BLaER1 (cell line): ENCODE results near the gene AFMID.
A peak's percentile ranks its signal among the peaks of the same experiment; 100 is the strongest.

Experiments used
- H3K27ac ChIP-seq: shearing (Covaris generic); formaldehyde crosslinking; 2 replicates; pipeline ENCODE4 v1.8.1; 2022
- H3K27me3 ChIP-seq: shearing (Covaris generic); formaldehyde crosslinking; 2 replicates; pipeline ENCODE4 v1.8.1; 2022
- H3K36me3 ChIP-seq: shearing (Covaris generic); formaldehyde crosslinking; 2 replicates; pipeline ENCODE4 v1.8.1; 2022
- H3K4me1 ChIP-seq: shearing (Covaris generic); formaldehyde crosslinking; 2 replicates; pipeline ENCODE4 v1.8.1; 2022
- H3K4me2 ChIP-seq: shearing (Covaris generic); formaldehyde crosslinking; 2 replicates; pipeline ENCODE4 v1.8.1; 2022
- H3K4me3 ChIP-seq: shearing (Covaris generic); formaldehyde crosslinking; 2 replicates; pipeline ENCODE4 v1.8.1; 2022
- H3K9ac ChIP-seq: shearing (Covaris generic); formaldehyde crosslinking; 2 replicates; pipeline ENCODE4 v1.8.1; 2022
- H3K9me3 ChIP-seq: shearing (Covaris generic); formaldehyde crosslinking; 2 replicates; pipeline ENCODE4 v1.8.1; 2022
- H4K20me1 ChIP-seq: shearing (Covaris generic); formaldehyde crosslinking; 2 replicates; pipeline ENCODE4 v1.8.1; 2022
- Cebpa-rat ChIP-seq: shearing (Covaris generic); IDR thresholded peaks from 2 replicates; pipeline ENCODE4 v1.8.1; 2022

AFMID gene

DNA sequence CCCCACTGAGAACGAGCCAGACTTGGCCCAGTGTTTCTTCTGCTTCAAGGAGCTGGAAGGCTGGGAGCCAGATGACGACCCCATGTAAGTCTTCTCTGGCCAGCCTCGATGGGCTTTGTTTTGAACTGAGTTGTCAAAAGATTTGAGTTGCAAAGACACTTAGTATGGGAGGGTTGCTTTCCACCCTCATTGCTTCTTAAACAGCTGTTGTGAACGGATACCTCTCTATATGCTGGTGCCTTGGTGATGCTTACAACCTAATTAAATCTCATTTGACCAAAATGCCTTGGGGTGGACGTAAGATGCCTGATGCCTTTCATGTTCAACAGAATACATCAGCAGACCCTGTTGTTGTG, 27.5 kb downstream of the AFMID start:
- TF ChIP-seq Cebpa-rat, result no peak
- Histone ChIP-seq H3K4me3 (peak overlapping the region; percentile 90), H3K27me3 (no peaks in the 10 kb centered on the region), H3K27ac (peak overlapping the region; percentile 94), H4K20me1 (0 out of 2 replicates have a peak, but pooled peaks cover 7% of the 10 kb centered on the region), H3K9ac (peak overlapping the region; percentile 96), H3K36me3 (peaks cover 36% of the 10 kb centered on the region), H3K4me2 (peak overlapping the region; percentile 96), H3K9me3 (no peaks in the 10 kb centered on the region), H3K4me1 (peaks cover 29% of the 10 kb centered on the region)

DNA sequence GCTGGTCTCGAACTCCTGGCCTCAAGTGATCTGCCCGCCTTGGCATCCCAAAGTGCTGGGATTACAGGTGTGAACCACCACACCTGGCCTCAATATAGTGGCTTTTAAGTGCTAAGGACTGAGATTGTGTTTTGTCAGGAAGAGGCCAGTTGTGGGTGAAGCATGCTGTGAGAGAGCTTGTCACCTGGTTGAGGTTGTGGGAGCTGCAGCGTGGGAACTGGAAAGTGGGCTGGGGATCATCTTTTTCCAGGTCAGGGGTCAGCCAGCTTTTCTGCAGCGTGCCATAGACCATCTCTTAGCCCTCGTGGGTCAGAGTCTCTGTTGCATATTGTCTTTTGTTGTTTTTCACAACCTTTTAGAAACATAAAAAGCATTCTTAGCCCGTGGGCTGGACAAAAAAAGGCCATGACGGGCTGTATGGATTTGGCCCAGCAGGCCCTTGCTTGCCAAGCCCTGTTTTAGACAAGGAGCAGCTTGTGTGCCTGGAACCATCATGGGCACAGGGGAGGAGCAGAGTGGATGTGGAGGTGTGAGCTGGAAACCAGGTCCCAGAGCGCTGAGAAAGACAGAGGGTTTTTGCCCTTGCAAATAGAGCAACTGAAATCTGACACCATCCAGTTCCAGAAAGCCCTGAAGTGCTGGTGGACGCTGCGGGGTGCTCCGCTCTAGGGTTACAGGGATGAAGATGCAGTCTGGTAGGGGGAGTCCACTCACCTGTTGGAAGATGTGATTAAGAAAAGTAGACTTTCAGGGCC, 32.4 kb downstream of the AFMID start:
- peaks cover 35% of the 10 kb centered on the region; the same call in 1 of the 2 replicates for H4K20me1 ChIP-seq
- no peak overlapping the region for H3K4me3 ChIP-seq
- H3K9me3 ChIP-seq, result no peaks in the 10 kb centered on the region
- no peak overlapping the region for H3K4me2 ChIP-seq
- H3K27ac ChIP-seq, result no peak overlapping the region
- peaks cover 83% of the 10 kb centered on the region for H3K36me3 ChIP-seq
- H3K4me1 ChIP-seq, result peaks cover 21% of the 10 kb centered on the region
- TF ChIP-seq Cebpa-rat, result no peak
- H3K9ac ChIP-seq, result no peak overlapping the region
- H3K27me3 ChIP-seq, result no peaks in the 10 kb centered on the region

DNA sequence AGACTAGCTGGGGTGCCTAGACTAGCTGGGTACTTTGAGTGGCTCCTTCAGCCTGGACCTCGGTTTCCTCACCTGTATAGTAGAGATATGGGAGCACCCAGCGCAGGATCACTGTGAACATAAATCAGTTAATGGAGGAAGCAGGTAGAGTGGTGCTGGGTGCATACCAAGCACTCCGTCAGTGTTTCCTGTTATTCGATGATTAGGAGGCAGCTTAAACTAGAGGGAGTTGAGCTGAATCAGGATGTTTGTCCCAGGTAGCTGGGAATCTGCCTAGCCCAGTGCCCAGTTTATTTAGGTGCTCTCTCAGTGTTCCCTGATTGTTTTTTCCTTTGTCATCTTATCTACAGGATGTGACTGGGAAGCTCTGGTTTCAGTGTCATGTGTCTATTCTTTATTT, 35.9 kb downstream of the AFMID start:
- H3K4me3 ChIP-seq, result no peak overlapping the region
- peaks cover 22% of the 10 kb centered on the region for H3K4me1 ChIP-seq
- no peak overlapping the region for H3K4me2 ChIP-seq
- H3K27ac ChIP-seq, result no peak overlapping the region
- peaks cover 4% of the 10 kb centered on the region; the same call in 1 of the 2 replicates for H3K27me3 ChIP-seq
- peaks cover 43% of the 10 kb centered on the region; the same call in 1 of the 2 replicates for H4K20me1 ChIP-seq
- no peaks in the 10 kb centered on the region for H3K9me3 ChIP-seq
- H3K9ac ChIP-seq, result no peak overlapping the region
- TF ChIP-seq Cebpa-rat, result no peak
- peaks cover 79% of the 10 kb centered on the region for H3K36me3 ChIP-seq

DNA sequence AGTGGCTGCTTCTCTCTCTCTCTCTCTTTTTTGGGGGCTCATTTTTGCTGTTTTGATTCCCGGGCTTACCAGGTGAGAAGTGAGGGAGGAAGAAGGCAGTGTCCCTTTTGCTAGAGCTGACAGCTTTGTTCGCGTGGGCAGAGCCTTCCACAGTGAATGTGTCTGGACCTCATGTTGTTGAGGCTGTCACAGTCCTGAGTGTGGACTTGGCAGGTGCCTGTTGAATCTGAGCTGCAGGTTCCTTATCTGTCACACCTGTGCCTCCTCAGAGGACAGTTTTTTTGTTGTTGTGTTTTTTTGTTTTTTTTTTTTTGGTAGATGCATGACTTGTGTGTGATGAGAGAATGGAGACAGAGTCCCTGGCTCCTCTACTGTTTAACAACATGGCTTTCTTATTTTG, 36.6 kb downstream of the AFMID start:
- Histone ChIP-seq H3K36me3 (peaks cover 72% of the 10 kb centered on the region), H3K27me3 (peaks cover 4% of the 10 kb centered on the region; the same call in 1 of the 2 replicates)

DNA sequence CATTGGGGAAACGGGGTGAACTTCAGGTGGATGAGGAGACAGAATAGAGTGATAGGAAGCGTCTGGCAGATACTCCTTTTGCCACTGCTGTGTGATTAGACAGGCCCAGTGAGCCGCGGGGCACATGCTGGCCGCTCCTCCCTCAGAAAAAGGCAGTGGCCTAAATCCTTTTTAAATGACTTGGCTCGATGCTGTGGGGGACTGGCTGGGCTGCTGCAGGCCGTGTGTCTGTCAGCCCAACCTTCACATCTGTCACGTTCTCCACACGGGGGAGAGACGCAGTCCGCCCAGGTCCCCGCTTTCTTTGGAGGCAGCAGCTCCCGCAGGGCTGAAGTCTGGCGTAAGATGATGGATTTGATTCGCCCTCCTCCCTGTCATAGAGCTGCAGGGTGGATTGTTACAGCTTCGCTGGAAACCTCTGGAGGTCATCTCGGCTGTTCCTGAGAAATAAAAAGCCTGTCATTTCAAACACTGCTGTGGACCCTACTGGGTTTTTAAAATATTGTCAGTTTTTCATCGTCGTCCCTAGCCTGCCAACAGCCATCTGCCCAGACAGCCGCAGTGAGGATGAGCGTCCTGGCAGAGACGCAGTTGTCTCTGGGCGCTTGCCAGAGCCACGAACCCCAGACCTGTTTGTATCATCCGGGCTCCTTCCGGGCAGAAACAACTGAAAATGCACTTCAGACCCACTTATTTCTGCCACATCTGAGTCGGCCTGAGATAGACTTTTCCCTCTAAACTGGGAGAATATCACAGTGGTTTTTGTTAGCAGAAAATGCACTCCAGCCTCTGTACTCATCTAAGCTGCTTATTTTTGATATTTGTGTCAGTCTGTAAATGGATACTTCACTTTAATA, 37.3 kb downstream of the AFMID start:
- H3K4me1 ChIP-seq, result peaks cover 32% of the 10 kb centered on the region
- H3K27ac ChIP-seq, result no peak overlapping the region
- no peak for TF ChIP-seq Cebpa-rat
- H4K20me1 ChIP-seq, result peaks cover 36% of the 10 kb centered on the region; the same call in 1 of the 2 replicates
- H3K4me2 ChIP-seq, result no peak overlapping the region
- H3K36me3 ChIP-seq, result peaks cover 65% of the 10 kb centered on the region
- no peak overlapping the region for H3K4me3 ChIP-seq
- no peak overlapping the region for H3K9ac ChIP-seq
- no peaks in the 10 kb centered on the region for H3K9me3 ChIP-seq
- H3K27me3 ChIP-seq, result peaks cover 4% of the 10 kb centered on the region; the same call in 1 of the 2 replicates

More for the DNA sequence above, 36.6 kb downstream of the AFMID start:
- H3K27ac ChIP-seq, result no peak overlapping the region
- no peak overlapping the region for H3K9ac ChIP-seq
- no peaks in the 10 kb centered on the region for H3K9me3 ChIP-seq
- peaks cover 29% of the 10 kb centered on the region for H3K4me1 ChIP-seq
- TF ChIP-seq Cebpa-rat, result no peak
- H3K4me2 ChIP-seq, result no peak overlapping the region
- H3K4me3 ChIP-seq, result no peak overlapping the region
- peaks cover 40% of the 10 kb centered on the region; the same call in 1 of the 2 replicates for H4K20me1 ChIP-seq

DNA sequence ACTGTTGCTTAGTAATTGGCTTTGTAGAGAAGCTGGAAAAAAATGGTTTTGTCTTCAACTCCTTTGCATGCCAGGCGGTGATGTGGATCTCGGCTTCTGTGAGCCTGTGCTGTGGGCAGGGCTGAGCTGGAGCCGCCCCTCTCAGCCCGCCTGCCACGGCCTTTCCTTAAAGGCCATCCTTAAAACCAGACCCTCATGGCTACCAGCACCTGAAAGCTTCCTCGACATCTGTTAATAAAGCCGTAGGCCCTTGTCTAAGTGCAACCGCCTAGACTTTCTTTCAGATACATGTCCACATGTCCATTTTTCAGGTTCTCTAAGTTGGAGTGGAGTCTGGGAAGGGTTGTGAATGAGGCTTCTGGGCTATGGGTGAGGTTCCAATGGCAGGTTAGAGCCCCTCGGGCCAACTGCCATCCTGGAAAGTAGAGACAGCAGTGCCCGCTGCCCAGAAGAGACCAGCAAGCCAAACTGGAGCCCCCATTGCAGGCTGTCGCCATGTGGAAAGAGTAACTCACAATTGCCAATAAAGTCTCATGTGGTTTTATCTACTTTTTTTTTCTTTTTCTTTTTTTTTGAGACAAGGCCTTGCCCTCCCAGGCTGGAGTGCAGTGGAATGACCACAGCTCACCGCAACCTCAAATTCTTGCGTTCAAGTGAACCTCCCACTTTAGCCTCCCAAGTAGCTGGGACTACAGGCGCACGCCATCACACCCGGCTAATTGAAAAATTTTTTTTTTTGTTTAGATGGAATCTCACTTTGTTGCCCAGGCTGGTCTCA, 38.1 kb downstream of the AFMID start:
- Histone ChIP-seq H3K9me3 (no peaks in the 10 kb centered on the region), H3K4me3 (no peak overlapping the region), H3K27ac (no peak overlapping the region), H3K27me3 (peaks cover 4% of the 10 kb centered on the region; the same call in 1 of the 2 replicates), H3K9ac (no peak overlapping the region), H3K4me1 (peaks cover 39% of the 10 kb centered on the region), H3K4me2 (no peak overlapping the region), H3K36me3 (peaks cover 58% of the 10 kb centered on the region), H4K20me1 (peaks cover 36% of the 10 kb centered on the region; the same call in 1 of the 2 replicates)
- no peak for TF ChIP-seq Cebpa-rat

DNA sequence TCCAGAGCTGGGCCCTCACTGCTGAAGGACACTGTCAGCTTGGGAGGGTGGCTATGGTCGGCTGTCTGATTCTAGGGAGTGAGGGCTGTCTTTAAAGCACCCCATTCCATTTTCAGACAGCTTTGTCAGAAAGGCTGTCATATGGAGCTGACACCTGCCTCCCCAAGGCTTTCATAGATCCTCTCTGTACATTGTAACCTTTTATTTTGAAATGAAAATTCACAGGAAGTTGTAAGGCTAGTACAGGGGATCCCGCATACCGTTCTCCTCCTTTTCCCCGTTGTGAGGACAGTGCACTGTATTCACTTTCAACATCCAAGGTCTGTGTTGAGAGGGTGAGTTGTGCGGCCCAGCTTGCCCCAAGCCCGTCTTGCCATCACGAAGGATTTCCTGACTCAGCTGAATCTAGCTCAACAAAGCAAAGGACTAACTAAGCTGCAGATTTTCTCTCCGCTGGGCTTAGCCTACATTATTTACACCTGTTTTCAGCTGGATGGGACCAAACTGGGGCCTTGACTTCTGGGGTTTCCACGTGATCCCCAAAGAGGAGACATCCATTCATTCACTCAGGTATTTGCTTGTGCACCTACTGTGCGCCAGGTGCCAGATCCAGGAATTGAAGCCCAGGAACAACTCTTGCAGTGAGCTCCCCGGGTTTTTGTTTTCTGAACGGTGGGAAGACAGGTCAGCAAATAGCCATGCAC, 39.0 kb downstream of the AFMID start:
- no peak overlapping the region for H3K9ac ChIP-seq
- no peaks in the 10 kb centered on the region for H3K9me3 ChIP-seq
- H3K4me3 ChIP-seq, result no peak overlapping the region
- peak overlapping the region; percentile 53 for H3K4me2 ChIP-seq
- H3K27me3 ChIP-seq, result peaks cover 9% of the 10 kb centered on the region
- H4K20me1 ChIP-seq, result peaks cover 40% of the 10 kb centered on the region; the same call in 1 of the 2 replicates
- H3K36me3 ChIP-seq, result peaks cover 49% of the 10 kb centered on the region
- peaks cover 48% of the 10 kb centered on the region for H3K4me1 ChIP-seq
- no peak overlapping the region for H3K27ac ChIP-seq
- no peak for TF ChIP-seq Cebpa-rat

DNA sequence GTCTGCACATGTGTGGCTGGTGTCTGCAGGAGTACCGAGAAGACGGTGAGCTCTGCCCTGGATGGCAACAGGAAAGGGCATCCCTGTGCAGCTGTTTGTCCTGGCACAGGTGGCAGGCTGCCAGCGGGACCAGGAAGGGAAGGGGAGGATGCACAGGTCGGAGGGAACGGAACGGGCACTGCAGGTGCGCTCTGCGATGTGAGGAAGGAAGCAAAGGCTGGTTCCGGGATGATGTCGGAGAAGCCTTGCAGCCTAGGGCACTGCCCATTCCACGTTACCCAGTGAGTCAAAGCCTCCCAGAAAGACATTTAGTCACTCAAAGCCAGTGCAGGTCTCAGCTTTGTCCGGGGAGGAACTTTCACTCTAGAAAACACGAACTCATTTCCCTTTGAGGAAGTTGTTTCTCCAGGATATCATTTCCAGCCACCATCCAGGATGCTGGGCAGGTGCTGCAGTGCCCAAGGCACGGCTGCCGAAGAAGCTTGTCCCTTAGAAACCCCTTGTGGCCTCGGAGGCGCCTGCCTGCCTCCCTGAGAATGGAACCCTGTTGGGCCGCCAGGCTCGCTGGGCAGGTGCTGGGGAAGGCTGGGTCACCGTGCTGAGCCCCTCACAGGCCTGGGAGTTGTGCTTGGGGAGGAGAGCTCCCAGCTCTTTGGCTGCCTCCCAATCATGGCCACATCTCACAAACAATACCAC, 39.7 kb downstream of the AFMID start:
- H3K9me3 ChIP-seq, result no peaks in the 10 kb centered on the region
- H3K4me2 ChIP-seq, result peak overlapping the region; percentile 53
- H3K9ac ChIP-seq, result no peak overlapping the region
- no peak overlapping the region for H3K27ac ChIP-seq
- peaks cover 54% of the 10 kb centered on the region for H3K4me1 ChIP-seq
- TF ChIP-seq Cebpa-rat, result no peak
- no peak overlapping the region for H3K4me3 ChIP-seq
- H4K20me1 ChIP-seq, result peaks cover 37% of the 10 kb centered on the region; the same call in 1 of the 2 replicates
- H3K36me3 ChIP-seq, result peaks cover 42% of the 10 kb centered on the region
- H3K27me3 ChIP-seq, result peaks cover 14% of the 10 kb centered on the region
